ENCODE measurements around the gene MXD4.
"Not testable (repeated sequence)": the region's sequence is repeated elsewhere in the genome, so short reads cannot be mapped to it uniquely, and the experiment has no call there.

Gene MXD4

GRCh38 chr4:2275546-2276251 is 13.8 kb upstream of the MXD4 start:
- no peak for DNase-seq (ENCODE audit: low read depth)

GRCh38 chr4:2275044-2275397 is 13.1 kb upstream of the MXD4 start:
- not testable (repeated sequence) for DNase-seq (ENCODE audit: low read depth)

GRCh38 chr4:2274320-2275043 is 12.6 kb upstream of the MXD4 start:
- DNase-seq (ENCODE audit: low read depth), result no peak

- no peak for DNase-seq (ENCODE audit: low read depth)
Observed at GRCh38 chr4:2273657-2274319, 11.9 kb upstream of the MXD4 start.

- no peak for DNase-seq (ENCODE audit: low read depth)
Observed at GRCh38 chr4:2273221-2273620, 11.3 kb upstream of the MXD4 start.

- no peak for DNase-seq (ENCODE audit: low read depth)
Observed at GRCh38 chr4:2272828-2273120, 10.9 kb upstream of the MXD4 start.

- no peak for DNase-seq (ENCODE audit: low read depth)
Observed at GRCh38 chr4:2272026-2272827, 10.3 kb upstream of the MXD4 start.

GRCh38 chr4:2271279-2272025 is 9.5 kb upstream of the MXD4 start:
- DNase-seq (ENCODE audit: low read depth), result no peak

- DNase-seq (ENCODE audit: low read depth), result no peak
Observed at GRCh38 chr4:2270341-2271165, 8.6 kb upstream of the MXD4 start.

GRCh38 chr4:2269618-2270163 is 7.8 kb upstream of the MXD4 start:
- no peak for DNase-seq (ENCODE audit: low read depth)

GRCh38 chr4:2269206-2269531 is 7.3 kb upstream of the MXD4 start:
- DNase-seq (ENCODE audit: low read depth), result no peak

GRCh38 chr4:2268357-2269205 is 6.7 kb upstream of the MXD4 start:
- DNase-seq (ENCODE audit: low read depth), result no peak

- DNase-seq (ENCODE audit: low read depth), result no peak
Observed at GRCh38 chr4:2267841-2268240, 5.9 kb upstream of the MXD4 start.

GRCh38 chr4:2267320-2267811 is 5.5 kb upstream of the MXD4 start:
- DNase-seq (ENCODE audit: low read depth), result no peak

- DNase-seq (ENCODE audit: low read depth), result no peak
Observed at GRCh38 chr4:2266821-2267220, 4.9 kb upstream of the MXD4 start.

GRCh38 chr4:2266181-2266580 is 4.3 kb upstream of the MXD4 start:
- DNase-seq (ENCODE audit: low read depth), result no peak

- no peak for DNase-seq (ENCODE audit: low read depth)
Observed at GRCh38 chr4:2265113-2266110, 3.5 kb upstream of the MXD4 start.

GRCh38 chr4:2264481-2265041 is 2.7 kb upstream of the MXD4 start:
- DNase-seq (ENCODE audit: low read depth), result no peak
